ENCODE measurements around the gene LNPEP. TPM values are rescaled to one million over a fixed set of nuclear protein-coding genes. Genes with fewer than 3 reads are reported as not detected.
"Not testable (repeated sequence)": the region's sequence is repeated elsewhere in the genome, so short reads cannot be mapped to it uniquely, and the experiment has no call there.

Gene LNPEP
- total RNA-seq, 1 donor from 2014 or later = 23.6 TPM

- ATAC-seq = no peak
These were observed 5.8 kb upstream of the LNPEP start for GRCh38 chr5:96930058-96930457.

- ATAC-seq = no peak
These were observed 5.3 kb upstream of the LNPEP start for GRCh38 chr5:96930589-96930988.

GRCh38 chr5:96931037-96931436 lies 4.8 kb upstream of the LNPEP start:
- not testable (repeated sequence) for ATAC-seq

- ATAC-seq = no peak
These were observed 4.3 kb upstream of the LNPEP start for GRCh38 chr5:96931605-96932004.

- no peak for ATAC-seq
These were observed 3.9 kb upstream of the LNPEP start for GRCh38 chr5:96932026-96932425.

GRCh38 chr5:96933764-96934707 lies 1.8 kb upstream of the LNPEP start:
- no peak for ATAC-seq

GRCh38 chr5:96934708-96935558 lies 947 bp upstream of the LNPEP start:
- peak; percentile 90 for ATAC-seq

DNA sequence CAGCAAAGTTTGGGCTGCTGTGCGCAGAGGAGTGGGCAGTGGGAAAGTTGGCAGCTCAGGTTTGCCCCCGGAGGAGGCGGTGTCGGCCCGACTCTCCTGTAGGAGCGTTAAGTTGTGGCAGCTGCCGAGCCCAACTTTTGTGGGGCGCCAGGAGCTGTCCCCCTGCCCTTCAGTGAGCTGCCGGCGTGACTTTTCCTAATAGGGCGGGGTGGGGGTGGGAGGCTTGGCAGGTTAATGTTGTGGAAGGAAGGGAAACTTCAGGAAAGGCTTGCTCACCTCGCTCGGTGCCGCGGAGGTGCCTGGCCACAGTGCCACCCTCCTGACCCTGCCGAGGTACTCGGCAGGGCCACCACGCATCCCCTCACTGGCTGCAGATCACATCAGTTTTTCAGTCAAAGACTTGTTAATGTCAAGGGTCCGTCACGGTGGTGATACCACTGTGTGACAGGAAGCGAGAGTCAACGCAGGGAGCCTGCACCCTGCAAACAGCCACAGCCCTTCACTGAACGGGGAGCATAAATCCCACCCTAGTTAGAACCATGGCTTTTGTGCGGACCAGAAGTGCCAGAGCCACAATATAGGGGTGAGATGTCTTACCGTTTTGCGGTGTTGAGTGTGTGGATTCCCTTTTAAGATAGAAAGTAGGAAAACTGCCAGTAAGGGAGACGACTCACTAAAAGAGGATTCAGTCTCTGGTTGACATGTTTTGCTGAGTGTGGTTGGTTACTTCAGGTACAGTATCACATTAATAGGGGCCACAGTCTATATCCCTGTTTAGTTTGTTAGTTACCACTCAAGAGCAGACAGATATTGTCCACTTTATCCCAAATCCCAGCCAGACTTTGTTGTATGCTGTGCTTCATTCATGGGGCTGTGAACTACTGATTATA lies 796 bp downstream of the LNPEP start:
- ATAC-seq = no peak

GRCh38 chr5:96940586-96940985 lies 4.7 kb downstream of the LNPEP start:
- no peak for ATAC-seq

DNA sequence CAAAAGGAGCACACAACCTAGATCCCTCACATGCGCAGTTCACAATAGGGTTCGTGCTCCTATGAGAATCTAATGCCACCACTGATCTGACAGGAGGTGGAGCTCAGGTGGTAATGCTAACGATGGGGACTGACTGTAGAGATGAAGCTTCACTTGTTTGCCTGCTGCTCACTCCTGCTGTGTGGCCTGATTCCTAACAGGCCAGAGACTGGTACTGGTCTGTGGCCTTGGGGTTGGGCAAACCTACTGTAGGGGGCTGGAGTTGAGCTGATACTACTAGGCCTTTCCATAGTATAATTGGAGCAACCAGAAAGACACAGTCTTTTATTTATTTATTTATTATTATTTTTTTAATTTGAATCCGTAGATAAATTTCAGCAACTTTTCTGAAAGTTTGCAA lies 5.3 kb downstream of the LNPEP start:
- no peak for ATAC-seq

DNA sequence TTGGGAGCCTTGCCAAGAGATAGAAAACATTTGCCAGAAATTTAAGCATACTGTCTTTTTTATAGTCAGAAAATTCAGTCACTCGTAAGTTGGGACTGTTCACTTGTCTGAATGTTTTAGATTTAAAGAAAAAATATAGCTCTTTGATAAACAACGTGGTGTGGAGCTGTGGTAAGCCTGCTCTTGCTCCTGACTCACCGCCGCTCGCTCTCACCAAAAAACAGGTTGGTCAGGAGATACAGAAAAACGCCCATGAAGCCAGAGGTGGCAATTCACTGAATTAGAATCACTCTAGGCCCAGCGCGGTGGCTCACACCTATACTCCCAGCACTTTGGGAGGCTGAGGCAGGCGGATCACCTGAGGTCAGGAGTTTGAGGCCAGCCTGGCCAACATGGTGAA lies 6.2 kb downstream of the LNPEP start:
- ATAC-seq = peak; percentile 91

DNA sequence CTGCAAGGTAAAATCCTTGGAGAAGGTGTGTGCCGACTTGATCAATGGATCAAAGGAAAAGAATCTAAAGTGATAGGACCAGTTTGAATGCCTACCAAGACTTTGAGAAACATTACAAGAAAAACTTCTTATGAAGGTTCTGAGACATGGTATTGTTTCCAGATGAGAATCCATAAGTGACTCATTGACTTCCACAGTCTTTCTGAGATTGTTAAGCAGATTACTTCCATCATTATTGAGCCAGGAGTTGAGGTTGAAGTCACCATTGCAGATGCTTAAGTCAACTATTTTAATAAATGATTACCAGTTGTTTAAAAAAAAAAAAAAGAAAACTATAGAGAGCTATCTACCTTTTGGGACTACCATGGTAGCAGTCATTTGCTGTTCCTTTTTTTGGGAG lies 7.0 kb downstream of the LNPEP start:
- ATAC-seq = no peak

DNA sequence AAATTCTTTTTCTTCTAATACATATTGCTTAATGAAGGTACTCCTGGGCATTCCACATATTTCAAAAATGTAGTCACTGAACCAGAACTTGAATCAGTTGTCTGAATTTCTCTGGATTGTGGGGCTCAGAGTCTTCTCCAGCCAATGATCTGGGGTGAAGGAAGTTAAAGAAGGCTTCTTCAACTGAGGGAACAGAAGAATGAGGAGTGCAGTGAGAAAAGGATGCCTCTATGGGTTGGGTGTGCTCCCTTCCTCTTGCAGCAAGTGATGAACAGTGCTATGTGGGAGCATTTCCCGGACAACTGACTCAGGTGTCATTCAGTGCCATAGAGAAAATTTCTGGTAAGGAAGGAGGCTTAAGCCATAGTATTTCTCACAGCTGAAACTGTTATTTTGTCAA lies 7.9 kb downstream of the LNPEP start:
- ATAC-seq = no peak

DNA sequence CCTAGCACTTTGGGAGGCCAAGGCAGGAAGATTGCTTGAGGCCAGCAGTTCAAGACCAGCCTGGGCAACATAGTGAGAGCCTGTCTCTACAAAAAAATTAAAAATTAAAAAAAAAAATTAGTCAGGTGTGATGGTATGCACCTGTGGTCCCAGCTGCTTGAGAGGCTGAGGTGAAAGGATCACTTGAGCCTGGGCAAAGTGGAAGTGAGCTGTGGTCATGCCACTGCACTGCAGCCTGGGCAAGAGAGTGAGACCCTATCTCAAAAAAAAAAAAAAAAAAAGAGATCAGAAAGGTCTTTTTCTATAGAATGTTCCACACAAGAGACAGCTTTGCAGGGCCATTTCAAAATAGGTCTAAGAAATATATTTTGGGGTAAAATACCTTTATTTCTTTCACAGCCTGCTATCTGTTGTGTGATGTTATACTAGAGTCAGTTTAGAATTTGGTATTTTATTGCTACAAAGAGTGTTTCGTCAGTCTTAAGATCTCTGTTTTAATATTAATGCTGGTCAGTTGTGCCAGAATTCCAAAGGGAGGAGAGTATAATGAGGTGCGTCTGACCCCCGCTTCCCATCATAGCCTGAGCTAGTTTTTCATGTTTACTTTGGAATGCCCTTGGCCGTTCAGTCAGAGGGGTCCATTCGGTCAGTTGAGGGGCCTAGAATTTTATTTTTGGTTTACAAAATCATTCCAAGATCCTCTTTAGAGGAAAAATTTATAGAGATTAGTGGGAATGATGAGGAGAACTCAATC lies 9.4 kb downstream of the LNPEP start:
- ATAC-seq = no peak

- no peak for ATAC-seq
These were observed 10.5 kb downstream of the LNPEP start for GRCh38 chr5:96946381-96946780.

GRCh38 chr5:96952118-96952750 lies 16.4 kb downstream of the LNPEP start:
- no peak for ATAC-seq

- ATAC-seq = no peak
These were observed 17.3 kb downstream of the LNPEP start for GRCh38 chr5:96952974-96953730.

DNA sequence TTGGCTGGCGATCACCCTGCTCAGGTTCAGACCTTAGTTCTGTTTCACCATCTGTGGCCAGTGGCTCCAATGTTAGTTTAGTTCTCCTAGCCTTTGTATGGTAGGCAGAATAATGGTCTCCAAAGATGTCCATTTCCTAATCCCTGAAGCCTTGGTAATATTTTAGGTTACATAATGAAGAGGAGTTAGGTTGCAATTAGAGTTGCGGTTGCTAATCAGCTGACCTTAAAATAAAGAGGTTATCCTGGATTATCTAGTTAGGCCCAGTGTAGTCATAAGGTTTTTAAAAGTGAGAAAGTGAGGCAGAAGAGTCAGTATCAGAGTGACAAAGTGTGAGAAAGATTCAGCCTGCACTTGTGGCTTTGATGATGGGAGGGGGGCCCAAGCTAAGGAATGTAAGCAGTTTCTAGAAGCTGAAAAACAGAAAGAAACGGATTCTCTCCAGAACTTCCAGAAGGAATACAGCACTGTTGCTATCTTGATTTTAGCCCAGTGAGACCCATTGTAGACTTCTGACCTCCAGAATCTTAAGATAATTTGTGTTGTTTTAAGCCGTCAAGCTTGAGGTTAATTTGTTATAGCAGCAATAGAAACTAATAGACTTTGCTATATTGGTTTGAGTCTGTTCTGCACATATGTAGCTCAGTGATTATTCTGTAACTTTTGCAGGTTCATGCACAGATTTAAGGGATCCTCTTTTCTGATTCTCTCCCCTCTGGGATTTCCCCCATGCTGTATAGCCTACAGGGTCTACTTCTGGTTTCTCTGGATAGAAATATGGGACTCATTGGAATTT lies 21.6 kb downstream of the LNPEP start:
- no peak for ATAC-seq

DNA sequence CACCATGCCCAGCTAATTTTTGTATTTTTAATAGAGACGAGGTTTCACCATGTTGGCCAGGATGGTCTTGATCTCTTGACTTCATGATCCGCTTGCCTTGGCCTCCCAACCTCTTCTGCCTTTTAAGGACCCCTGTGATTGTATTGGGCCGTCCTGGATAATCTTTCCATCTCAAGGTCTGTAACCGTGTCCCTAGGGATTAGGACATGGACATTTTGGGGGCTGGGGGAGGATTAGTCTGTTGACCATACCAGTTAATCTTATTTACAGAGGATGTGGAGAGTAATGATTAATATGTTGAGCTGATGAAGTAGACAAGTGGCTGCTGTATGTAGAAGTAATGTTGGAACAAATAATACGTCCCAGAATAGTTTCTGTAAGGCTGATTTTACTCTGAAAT lies 23.1 kb downstream of the LNPEP start:
- ATAC-seq = no peak

DNA sequence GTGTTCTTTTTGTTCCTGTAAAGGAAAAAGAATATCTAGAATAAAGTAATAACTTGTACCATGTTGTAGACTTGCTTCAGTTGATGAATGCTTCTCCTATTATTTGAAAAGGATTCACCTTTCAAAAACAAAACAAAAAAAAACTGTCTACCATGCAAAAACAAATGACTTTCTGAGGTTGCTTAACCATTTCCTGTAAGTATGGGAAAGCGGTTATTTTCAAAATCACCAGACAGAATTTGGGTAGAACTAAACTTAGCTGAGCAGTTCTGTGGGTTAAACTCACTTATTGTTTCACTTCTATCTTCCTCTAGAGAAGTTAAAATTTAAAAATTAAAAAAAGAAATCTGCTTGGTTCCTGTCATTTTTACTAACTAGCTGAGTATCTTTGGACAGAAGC lies 25.2 kb downstream of the LNPEP start:
- no peak for ATAC-seq
